ENCODE data around the gene PARP3. TPM values are rescaled to one million over a fixed set of nuclear protein-coding genes. Genes with fewer than 3 reads are reported as not detected.
A peak's percentile ranks its signal among the peaks of the same experiment; 100 is the strongest.

The PARP3 gene
- total RNA-seq, 2 donors from 2014 or later = 10.9 to 21.4 TPM

- no peaks in the 10 kb centered on the region for H3K9me3 ChIP-seq
- no peak overlapping the region for H3K27ac ChIP-seq
- TF ChIP-seq CTCF (IDR thresholded peaks at IDR 0.05) = no peak
- H3K4me1 ChIP-seq (ENCODE audit: control insufficient read depth in 1 of 2, low read depth in 2 of 2) = peaks cover 33 to 44% of the 10 kb centered on the region in 2 donors
- no peaks in the 10 kb centered on the region for H3K36me3 ChIP-seq
- H3K27me3 ChIP-seq (replicated peaks; ENCODE audit: insufficient read depth) = no peaks in the 10 kb centered on the region
- DNase-seq (ENCODE audit: low spot score) = no peak
- no peak for ATAC-seq (ENCODE audit: insufficient number of reproducible peaks, low FRiP score, low read depth)
- H3K4me3 ChIP-seq = no peak overlapping the region
These were observed 26.9 kb downstream of the PARP3 start for GRCh38 chr3:51968883-51969678.

GRCh38 chr3:51969841-51970240 lies 27.7 kb downstream of the PARP3 start:
- no peaks in the 10 kb centered on the region for H3K36me3 ChIP-seq
- H3K27ac ChIP-seq = no peak overlapping the region
- ATAC-seq (ENCODE audit: insufficient number of reproducible peaks, low FRiP score, low read depth) (no peak), DNase-seq (ENCODE audit: low spot score) (no peak)
- peaks cover 31 to 44% of the 10 kb centered on the region in 2 donors for H3K4me1 ChIP-seq (ENCODE audit: control insufficient read depth in 1 of 2, low read depth in 2 of 2)
- no peak overlapping the region for H3K4me3 ChIP-seq
- no peaks in the 10 kb centered on the region for H3K9me3 ChIP-seq
- no peak for TF ChIP-seq CTCF (IDR thresholded peaks at IDR 0.05)
- H3K27me3 ChIP-seq (replicated peaks; ENCODE audit: insufficient read depth) = no peaks in the 10 kb centered on the region

GRCh38 chr3:51970606-51971300 lies 28.6 kb downstream of the PARP3 start:
- no peaks in the 10 kb centered on the region for H3K27me3 ChIP-seq (replicated peaks; ENCODE audit: insufficient read depth)
- no peak overlapping the region for H3K4me3 ChIP-seq
- H3K36me3 ChIP-seq = no peaks in the 10 kb centered on the region
- peaks cover 22 to 42% of the 10 kb centered on the region in 2 donors for H3K4me1 ChIP-seq (ENCODE audit: control insufficient read depth in 1 of 2, low read depth in 2 of 2)
- DNase-seq (ENCODE audit: low spot score) (no peak), ATAC-seq (ENCODE audit: insufficient number of reproducible peaks, low FRiP score, low read depth) (no peak)
- no peak overlapping the region for H3K27ac ChIP-seq
- H3K9me3 ChIP-seq = no peaks in the 10 kb centered on the region
- TF ChIP-seq CTCF (IDR thresholded peaks at IDR 0.05) = no peak

- H3K27ac ChIP-seq = no peak overlapping the region
- no peak for ATAC-seq (ENCODE audit: insufficient number of reproducible peaks, low FRiP score, low read depth)
- no peak for TF ChIP-seq CTCF (IDR thresholded peaks at IDR 0.05)
- no peak overlapping the region for H3K4me3 ChIP-seq
- peaks cover 16 to 38% of the 10 kb centered on the region in 2 donors for H3K4me1 ChIP-seq (ENCODE audit: control insufficient read depth in 1 of 2, low read depth in 2 of 2)
- DNase-seq (ENCODE audit: low spot score) = no peak
- no peaks in the 10 kb centered on the region for H3K36me3 ChIP-seq
- H3K27me3 ChIP-seq (replicated peaks; ENCODE audit: insufficient read depth) = no peaks in the 10 kb centered on the region
- no peaks in the 10 kb centered on the region for H3K9me3 ChIP-seq
These were observed 29.2 kb downstream of the PARP3 start for GRCh38 chr3:51971350-51971749.

GRCh38 chr3:51974277-51974962 lies 32.3 kb downstream of the PARP3 start:
- Histone ChIP-seq H3K4me1 (ENCODE audit: control insufficient read depth in 1 of 2, low read depth in 2 of 2) (peaks cover 5 to 25% of the 10 kb centered on the region in 2 donors), H3K36me3 (no peaks in the 10 kb centered on the region), H3K27me3 (replicated peaks; ENCODE audit: insufficient read depth) (no peaks in the 10 kb centered on the region), H3K9me3 (no peaks in the 10 kb centered on the region), H3K4me3 (peak overlapping the region; percentile 92), H3K27ac (peak overlapping the region; percentile 96)
- peak; percentile 29 for TF ChIP-seq CTCF (IDR thresholded peaks at IDR 0.05)
- DNase-seq (ENCODE audit: low spot score) = no peak
- peak; percentile 9 for ATAC-seq (ENCODE audit: insufficient number of reproducible peaks, low FRiP score, low read depth)
